ENCODE data around the gene P3H2.

DNA sequence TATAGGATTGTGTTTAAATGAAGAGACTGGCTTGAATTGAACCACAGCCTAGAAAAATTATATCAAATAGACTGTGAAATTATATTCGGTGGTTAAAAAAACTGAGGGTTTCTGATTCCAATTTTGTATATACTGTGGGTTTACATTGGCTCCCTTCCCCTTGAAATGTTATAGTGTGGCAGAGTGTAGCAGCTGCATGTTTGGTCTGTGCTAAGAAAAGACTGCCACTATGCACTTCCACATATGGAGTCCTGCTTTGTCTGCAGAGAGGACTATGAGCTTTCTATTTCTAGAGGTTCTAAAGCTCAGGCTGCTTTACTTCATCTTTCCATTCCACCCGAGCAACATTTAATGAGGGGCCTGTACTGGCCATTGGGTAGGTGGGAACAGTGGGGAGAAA, 112.3 kb downstream of the P3H2 start:
- TF ChIP-seq, protein P1, sequence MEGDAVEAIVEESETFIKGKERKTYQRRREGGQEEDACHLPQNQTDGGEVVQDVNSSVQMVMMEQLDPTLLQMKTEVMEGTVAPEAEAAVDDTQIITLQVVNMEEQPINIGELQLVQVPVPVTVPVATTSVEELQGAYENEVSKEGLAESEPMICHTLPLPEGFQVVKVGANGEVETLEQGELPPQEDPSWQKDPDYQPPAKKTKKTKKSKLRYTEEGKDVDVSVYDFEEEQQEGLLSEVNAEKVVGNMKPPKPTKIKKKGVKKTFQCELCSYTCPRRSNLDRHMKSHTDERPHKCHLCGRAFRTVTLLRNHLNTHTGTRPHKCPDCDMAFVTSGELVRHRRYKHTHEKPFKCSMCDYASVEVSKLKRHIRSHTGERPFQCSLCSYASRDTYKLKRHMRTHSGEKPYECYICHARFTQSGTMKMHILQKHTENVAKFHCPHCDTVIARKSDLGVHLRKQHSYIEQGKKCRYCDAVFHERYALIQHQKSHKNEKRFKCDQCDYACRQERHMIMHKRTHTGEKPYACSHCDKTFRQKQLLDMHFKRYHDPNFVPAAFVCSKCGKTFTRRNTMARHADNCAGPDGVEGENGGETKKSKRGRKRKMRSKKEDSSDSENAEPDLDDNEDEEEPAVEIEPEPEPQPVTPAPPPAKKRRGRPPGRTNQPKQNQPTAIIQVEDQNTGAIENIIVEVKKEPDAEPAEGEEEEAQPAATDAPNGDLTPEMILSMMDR (IDR thresholded peaks at IDR 0.05): no peak
- TF ChIP-seq POLR2A (IDR thresholded peaks at IDR 0.05): no peak
